H1 (cell line): ENCODE measurements around the gene STYXL1. TPM values are rescaled to one million over a fixed set of nuclear protein-coding genes. Genes with fewer than 3 reads are reported as not detected.

Source experiments
- NANOG ChIP-seq: IDR thresholded peaks from 2 replicates; pipeline ENCODE4 v1.6.1; 2011; ENCODE audit warnings: low read length, low read depth, mild to moderate bottlenecking, inconsistent platforms; ENCODE audit not compliant: insufficient read depth, poor library complexity, severe bottlenecking
- SUZ12 ChIP-seq: fragments of 200-600 bp; sonication (generic); IDR thresholded peaks from 2 replicates; pipeline ENCODE4 v1.6.1; 2012; ENCODE audit warnings: mild to moderate bottlenecking, inconsistent platforms, low read length, moderate library complexity, mixed read lengths
- polyA plus RNA-seq, 7 experiments: library from polyadenylated mRNA; depleted of rRNA in 3 of 7; stranded (reverse) in 5 of 7; unstranded in 2 of 7; fragments of >200 nt in 5 of 7; fragments of 200-250 nt in 2 of 7; gene quantifications; 1 replicate in 5 of 7; 2 replicates in 1 of 7; 4 replicates in 1 of 7; pipeline versions ENCODE4 v1.2.1 to v1.2.3, GENCODE V29; 2011 to 2013; ENCODE audit warnings: missing spikeins in 2 of 7, mixed read lengths in 2 of 7
- total RNA-seq: library from RNA; stranded (reverse); fragmentation: NEBNext Ultra II Directional; extraction: Animal tissue kit (Norgen Biotek cat#: 25700); gene quantifications from 2 replicates; pipeline ENCODE4 v1.2.1, GENCODE V29; 2021
- TF ChIP-seq, protein P1 (sequence below): IDR thresholded peaks from 2 replicates; pipeline ENCODE4 v1.6.1; 2011; ENCODE audit warnings: low read depth, mild to moderate bottlenecking, low read length; ENCODE audit not compliant: insufficient read depth

Gene STYXL1
- total and polyA plus RNA-seq, 2 of the 8 experiments (the other 6 are each of a cell fraction or from before 2014, with no cell fraction given), result 32.3 to 53.9 TPM

GRCh38 chr7:75967055-75967454, 80.7 kb downstream of the STYXL1 start (continued):
- TF ChIP-seq SUZ12 (no peak), NANOG (no peak)
- TF ChIP-seq, protein P1, sequence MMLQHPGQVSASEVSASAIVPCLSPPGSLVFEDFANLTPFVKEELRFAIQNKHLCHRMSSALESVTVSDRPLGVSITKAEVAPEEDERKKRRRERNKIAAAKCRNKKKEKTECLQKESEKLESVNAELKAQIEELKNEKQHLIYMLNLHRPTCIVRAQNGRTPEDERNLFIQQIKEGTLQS, result no peak
